Neutrophil (primary cell): ENCODE measurements around the gene RTF1.

Experiments
- H3K27ac ChIP-seq: fragments of 200-600 bp; sonication (generic); 2 replicates; pipeline ENCODE4 v1.5.1; 2016; ENCODE audit warnings: mild to moderate bottlenecking, moderate library complexity
- H3K27me3 ChIP-seq: fragments of 200-600 bp; sonication (generic); 2 replicates; pipeline ENCODE4 v1.6.0; 2016; ENCODE audit warnings: mild to moderate bottlenecking
- H3K36me3 ChIP-seq: fragments of 200-600 bp; sonication (generic); 2 replicates; pipeline ENCODE4 v1.5.1; 2017
- H3K4me1 ChIP-seq, 2 experiments: fragments of 200-600 bp in 1 of 2; sonication (generic) in 1 of 2; 1 replicate in 1 of 2; 2 replicates in 1 of 2; pipeline versions ENCODE4 v1.5.1 to v1.6.1; 2013 to 2016; ENCODE audit warnings: low read depth in 1 of 2, low read length in 1 of 2, mild to moderate bottlenecking in 1 of 2, moderate library complexity in 1 of 2; ENCODE audit not compliant: control insufficient read depth in 1 of 2, insufficient read depth in 1 of 2
- H3K4me3 ChIP-seq, 2 experiments: fragments of 200-600 bp in 1 of 2; sonication (generic) in 1 of 2; 1 replicate in 1 of 2; 2 replicates in 1 of 2; pipeline ENCODE4 v1.5.1; 2013 to 2016; ENCODE audit warnings: low read depth in 1 of 2, low read length in 1 of 2, mild to moderate bottlenecking in 1 of 2, moderate library complexity in 1 of 2
- H3K9me3 ChIP-seq: fragments of 200-600 bp; sonication (generic); 2 replicates; pipeline ENCODE4 v1.5.1; 2016
- CTCF ChIP-seq: fragments of 200-600 bp; sonication (generic); IDR thresholded peaks from 2 replicates; pipeline ENCODE4 v1.5.1; 2016; ENCODE audit warnings: antibody characterized with exemption

Gene RTF1

GRCh38 chr15:41394924-41395323 is 22.0 kb upstream of the RTF1 start:
- peaks cover 25 to 35% of the 10 kb centered on the region in 2 experiments for H3K4me1 ChIP-seq
- H3K4me3 ChIP-seq, result no peak overlapping the region
- no peaks in the 10 kb centered on the region for H3K9me3 ChIP-seq
- peaks cover 12% of the 10 kb centered on the region for H3K36me3 ChIP-seq
- H3K27ac ChIP-seq, result peak overlapping the region; percentile 56
- no peak for TF ChIP-seq CTCF
- H3K27me3 ChIP-seq, result no peaks in the 10 kb centered on the region

- Histone ChIP-seq H3K4me1 (peaks cover 25 to 35% of the 10 kb centered on the region in 2 experiments), H3K27me3 (no peaks in the 10 kb centered on the region), H3K4me3 (peak overlapping the region; percentile 3 to 39), H3K27ac (peak overlapping the region; percentile 74), H3K9me3 (no peaks in the 10 kb centered on the region), H3K36me3 (peaks cover 10% of the 10 kb centered on the region)
- TF ChIP-seq CTCF, result no peak
These were observed 20.8 kb upstream of the RTF1 start for GRCh38 chr15:41396111-41396510.

- peaks cover 52 to 54% of the 10 kb centered on the region in 2 experiments for H3K4me1 ChIP-seq
- H3K9me3 ChIP-seq, result no peaks in the 10 kb centered on the region
- TF ChIP-seq CTCF, result no peak
- H3K27me3 ChIP-seq, result no peaks in the 10 kb centered on the region
- H3K36me3 ChIP-seq, result no peaks in the 10 kb centered on the region
- H3K4me3 ChIP-seq, result peak overlapping the region; percentile 80 to 94
- H3K27ac ChIP-seq, result peak overlapping the region; percentile 97
These were observed 15.0 kb upstream of the RTF1 start for GRCh38 chr15:41401904-41402267.

- Histone ChIP-seq H3K4me3 (peak overlapping the region; percentile 21 to 48), H3K9me3 (no peaks in the 10 kb centered on the region), H3K27ac (peak overlapping the region; percentile 97), H3K36me3 (no peaks in the 10 kb centered on the region), H3K27me3 (no peaks in the 10 kb centered on the region), H3K4me1 (peaks cover 84 to 86% of the 10 kb centered on the region in 2 experiments)
- no peak for TF ChIP-seq CTCF
These were observed 9.6 kb upstream of the RTF1 start for GRCh38 chr15:41407341-41407740.

- peaks cover 80% of the 10 kb centered on the region in 2 experiments for H3K4me1 ChIP-seq
- H3K27ac ChIP-seq, result peak overlapping the region; percentile 97
- peak overlapping the region in 1 of 2 experiments; percentile 48 for H3K4me3 ChIP-seq
- H3K27me3 ChIP-seq, result no peaks in the 10 kb centered on the region
- H3K36me3 ChIP-seq, result no peaks in the 10 kb centered on the region
- TF ChIP-seq CTCF, result no peak
- no peaks in the 10 kb centered on the region for H3K9me3 ChIP-seq
These were observed 8.7 kb upstream of the RTF1 start for GRCh38 chr15:41408234-41408641.

- Histone ChIP-seq H3K9me3 (no peaks in the 10 kb centered on the region), H3K4me3 (no peak overlapping the region), H3K27ac (peak overlapping the region; percentile 97), H3K27me3 (no peaks in the 10 kb centered on the region), H3K36me3 (no peaks in the 10 kb centered on the region), H3K4me1 (peaks cover 59 to 61% of the 10 kb centered on the region in 2 experiments)
- no peak for TF ChIP-seq CTCF
These were observed 5.9 kb upstream of the RTF1 start for GRCh38 chr15:41411031-41411430.
